HL-60/S4 treated with retinoic acid at 250 ng/mL for 4 days and 3 days (cell line): ENCODE results near the gene UQCC5.

ENCODE experiments used
- in situ Hi-C: fragments of 300-500 bp; cut with MboI; formaldehyde crosslinking; loops from 2 replicates; pipeline ENCODE4 v1.7.0; 2022; ENCODE audit warnings: low sequenced_read_pairs

The UQCC5 gene

DNA sequence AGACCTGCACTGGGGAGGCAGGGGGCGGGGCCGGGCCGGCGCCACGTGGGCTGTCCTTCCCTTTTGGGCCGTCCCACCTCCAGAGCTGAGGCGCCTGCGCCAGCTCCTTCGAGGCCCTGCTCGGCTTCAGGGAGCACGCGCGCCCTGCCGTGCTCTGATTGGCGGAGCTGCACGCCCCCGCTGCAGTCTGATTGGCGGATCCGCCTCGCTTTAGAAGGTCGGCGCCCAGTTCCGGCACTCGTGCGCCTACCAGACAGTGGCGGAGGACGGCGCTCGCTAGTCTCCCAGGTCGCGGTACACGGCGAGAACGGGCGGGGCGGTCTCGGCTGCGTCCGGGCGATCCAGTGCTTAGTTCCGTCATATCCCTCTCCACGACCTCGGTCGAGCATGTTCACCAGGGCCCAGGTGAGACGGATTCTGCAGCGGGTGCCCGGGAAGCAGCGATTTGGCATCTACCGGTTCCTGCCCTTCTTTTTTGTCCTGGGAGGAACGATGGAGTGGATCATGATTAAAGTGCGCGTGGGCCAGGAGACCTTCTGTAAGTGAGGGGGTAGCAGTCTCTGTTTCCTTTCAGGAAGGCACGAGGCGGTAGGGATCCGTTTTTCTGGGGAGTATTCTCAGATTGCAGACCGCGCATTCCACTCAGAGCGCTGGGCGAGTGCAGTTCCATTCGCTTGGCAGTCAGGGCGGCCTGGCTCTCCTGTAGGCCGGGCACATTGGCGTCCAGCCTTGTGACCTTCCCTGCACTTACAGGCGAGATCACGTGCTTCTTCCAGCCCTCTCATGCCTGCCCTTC is at the start of gene UQCC5:
Gene UQCC5, plus strand, starts transcription at position 237 of the 796 bp plus-strand sequence. Its CDS starts 151 bp downstream, at position 388.
- in situ Hi-C loops: no loop called here

- in situ Hi-C loops: no loop called here
Observed at GRCh38 chr3:52487050-52487787, 49.2 kb upstream of the UQCC5 start.

DNA sequence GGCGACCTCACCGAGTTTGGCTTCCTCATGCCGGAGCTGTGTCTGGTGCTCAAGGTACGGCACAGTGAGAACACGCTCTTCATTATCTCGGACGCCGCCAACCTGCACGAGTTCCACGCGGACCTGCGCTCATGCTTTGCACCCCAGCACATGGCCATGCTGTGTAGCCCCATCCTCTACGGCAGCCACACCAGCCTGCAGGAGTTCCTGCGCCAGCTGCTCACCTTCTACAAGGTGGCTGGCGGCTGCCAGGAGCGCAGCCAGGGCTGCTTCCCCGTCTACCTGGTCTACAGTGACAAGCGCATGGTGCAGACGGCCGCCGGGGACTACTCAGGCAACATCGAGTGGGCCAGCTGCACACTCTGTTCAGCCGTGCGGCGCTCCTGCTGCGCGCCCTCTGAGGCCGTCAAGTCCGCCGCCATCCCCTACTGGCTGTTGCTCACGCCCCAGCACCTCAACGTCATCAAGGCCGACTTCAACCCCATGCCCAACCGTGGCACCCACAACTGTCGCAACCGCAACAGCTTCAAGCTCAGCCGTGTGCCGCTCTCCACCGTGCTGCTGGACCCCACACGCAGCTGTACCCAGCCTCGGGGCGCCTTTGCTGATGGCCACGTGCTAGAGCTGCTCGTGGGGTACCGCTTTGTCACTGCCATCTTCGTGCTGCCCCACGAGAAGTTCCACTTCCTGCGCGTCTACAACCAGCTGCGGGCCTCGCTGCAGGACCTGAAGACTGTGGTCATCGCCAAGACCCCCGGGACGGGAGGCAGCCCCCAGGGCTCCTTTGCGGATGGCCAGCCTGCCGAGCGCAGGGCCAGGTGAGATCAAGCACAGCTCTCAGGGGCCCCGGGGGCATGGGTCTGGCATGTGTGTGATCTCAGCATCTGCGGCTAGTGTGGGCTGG is 48.4 kb upstream of the UQCC5 start:
- in situ Hi-C loops: no loop called here

DNA sequence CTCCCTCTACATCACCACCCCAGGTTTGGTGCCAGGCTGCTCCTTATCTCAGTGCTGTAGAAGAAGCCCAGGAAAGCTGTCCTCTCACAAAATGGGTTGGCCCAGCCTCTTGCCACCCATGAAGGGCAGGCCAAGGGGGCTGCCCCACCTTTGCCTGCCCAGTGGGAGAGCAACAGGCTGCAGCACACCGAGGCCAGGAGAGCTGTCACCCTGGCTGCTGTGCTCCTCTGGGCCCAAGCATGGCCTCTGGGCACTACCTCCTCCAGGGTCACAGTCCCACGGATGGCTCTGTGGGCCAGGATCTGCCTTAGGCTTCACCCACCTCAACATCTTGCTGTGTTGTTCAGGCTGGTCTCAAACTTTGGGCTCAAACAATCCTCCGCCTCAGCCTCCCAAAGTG is 47.7 kb upstream of the UQCC5 start:
- in situ Hi-C loops: no loop called here

GRCh38 chr3:52489453-52489852 is 47.0 kb upstream of the UQCC5 start:
- in situ Hi-C loops: no loop called here

GRCh38 chr3:52490035-52490938 is 46.1 kb upstream of the UQCC5 start:
- in situ Hi-C loops: no loop called here

DNA sequence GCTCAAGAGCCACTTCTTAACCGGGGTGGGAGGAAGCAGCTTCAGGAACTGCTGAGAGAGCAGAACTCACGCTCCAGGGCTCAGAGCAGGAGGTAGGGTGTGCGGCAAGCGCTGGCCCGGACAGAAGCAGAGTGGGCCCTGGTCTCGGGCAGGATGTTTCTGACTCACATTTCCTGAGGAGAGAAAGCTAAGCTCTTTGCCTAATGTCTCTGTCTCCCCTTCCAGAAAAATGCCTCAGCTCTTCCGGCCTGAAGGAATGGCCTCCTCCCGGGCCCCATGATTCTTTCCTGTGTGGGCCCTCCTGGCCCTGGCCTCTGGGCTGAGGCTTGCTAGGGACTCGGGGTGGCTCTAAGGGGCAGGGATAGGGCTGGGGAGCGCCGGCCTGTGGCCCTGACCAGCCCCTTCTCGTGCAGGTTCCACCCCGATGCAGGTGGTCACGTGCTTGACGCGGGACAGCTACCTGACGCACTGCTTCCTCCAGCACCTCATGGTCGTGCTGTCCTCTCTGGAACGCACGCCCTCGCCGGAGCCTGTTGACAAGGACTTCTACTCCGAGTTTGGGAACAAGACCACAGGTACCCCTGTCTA is 45.4 kb upstream of the UQCC5 start:
- in situ Hi-C loops: no loop called here

DNA sequence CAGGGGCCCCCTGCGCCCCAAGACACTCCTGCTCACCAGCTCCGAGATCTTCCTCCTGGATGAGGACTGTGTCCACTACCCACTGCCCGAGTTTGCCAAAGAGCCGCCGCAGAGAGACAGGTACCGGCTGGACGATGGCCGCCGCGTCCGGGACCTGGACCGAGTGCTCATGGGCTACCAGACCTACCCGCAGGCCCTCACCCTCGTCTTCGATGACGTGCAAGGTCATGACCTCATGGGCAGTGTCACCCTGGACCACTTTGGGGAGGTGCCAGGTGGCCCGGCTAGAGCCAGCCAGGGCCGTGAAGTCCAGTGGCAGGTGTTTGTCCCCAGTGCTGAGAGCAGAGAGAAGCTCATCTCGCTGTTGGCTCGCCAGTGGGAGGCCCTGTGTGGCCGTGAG is 44.3 kb upstream of the UQCC5 start:
- in situ Hi-C loops: no loop called here

- in situ Hi-C loops: no loop called here
Observed at GRCh38 chr3:52493232-52494017, 43.0 kb upstream of the UQCC5 start.

- in situ Hi-C loops: no loop called here
Observed at GRCh38 chr3:52494445-52494844, 42.0 kb upstream of the UQCC5 start.

- in situ Hi-C loops: no loop called here
Observed at GRCh38 chr3:52494886-52495495, 41.4 kb upstream of the UQCC5 start, which contains the start of gene STAB1. STAB1 (plus strand) TSS chr3:52495338; CDS start chr3:52495414, 76 bp downstream.

- in situ Hi-C loops: no loop called here
Observed at GRCh38 chr3:52495777-52496602, 40.4 kb upstream of the UQCC5 start.

- in situ Hi-C loops: no loop called here
Observed at GRCh38 chr3:52498137-52499054, 38.0 kb upstream of the UQCC5 start.

DNA sequence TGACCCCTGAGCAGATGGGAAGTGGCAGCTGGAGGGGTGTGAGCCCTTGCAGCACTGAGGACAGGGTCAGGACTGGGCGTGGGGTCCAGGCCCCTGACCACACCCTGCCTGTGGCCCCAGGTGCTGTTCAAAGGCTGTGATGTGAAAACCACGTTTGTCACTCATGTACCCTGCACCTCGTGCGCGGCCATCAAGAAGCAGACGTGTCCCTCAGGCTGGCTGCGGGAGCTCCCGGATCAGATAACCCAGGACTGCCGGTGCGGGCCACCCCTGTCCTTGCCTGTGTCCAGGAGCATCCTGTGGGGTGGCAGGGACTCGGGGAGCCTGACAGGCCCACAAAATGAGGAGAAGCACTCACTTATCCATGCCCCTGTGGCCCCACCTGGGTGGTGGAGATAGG is 35.4 kb upstream of the UQCC5 start:
- in situ Hi-C loops: no loop called here

- in situ Hi-C loops: no loop called here
Observed at GRCh38 chr3:52502001-52502400, 34.4 kb upstream of the UQCC5 start.

- in situ Hi-C loops: no loop called here
Observed at GRCh38 chr3:52502808-52503350, 33.5 kb upstream of the UQCC5 start.
